ENCODE results near the gene C4B. TPM values are rescaled to one million over a fixed set of nuclear protein-coding genes. Genes with fewer than 3 reads are reported as not detected.
A peak's percentile ranks its signal among the peaks of the same experiment; 100 is the strongest.
"Not testable (repeated sequence)": the region's sequence is repeated elsewhere in the genome, so short reads cannot be mapped to it uniquely, and the experiment has no call there.

C4B gene
- total RNA-seq, 1 experiment from 2014 or later: 8.8 TPM

DNA sequence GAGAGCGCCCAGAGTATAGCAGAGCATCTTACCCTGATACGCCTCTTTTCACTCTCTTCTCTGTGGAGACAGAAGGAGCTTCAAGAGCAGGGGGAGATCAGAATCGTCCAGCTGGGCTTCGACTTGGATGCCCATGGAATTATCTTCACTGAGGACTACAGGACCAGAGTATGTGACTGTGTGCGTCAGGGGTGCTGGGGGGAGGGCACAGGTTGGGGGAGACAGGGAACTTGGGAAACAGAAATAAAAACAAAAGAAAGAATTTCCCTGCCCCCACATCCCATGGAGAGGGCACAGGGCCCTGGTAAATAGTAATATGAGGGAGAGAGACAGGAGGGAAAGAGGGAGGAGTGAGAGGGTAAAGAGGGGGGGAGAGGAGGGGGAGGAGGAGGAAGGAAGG is 35.8 kb upstream of the C4B start:
- POLR2A ChIA-PET: no interaction called here
- Histone ChIP-seq H3K4me1 (ENCODE audit: control insufficient read depth, insufficient read depth, low read length) (no peaks in the 10 kb centered on the region), H3K36me3 (ENCODE audit: control insufficient read depth, insufficient read depth, low read length) (no peaks in the 10 kb centered on the region; the same call in 1 of the 2 replicates), H3K4me3 (ENCODE audit: low read depth in 2 of 2, low read length in 2 of 2) (no peak overlapping the region), H3K27me3 (ENCODE audit: control insufficient read depth, insufficient read depth, low read length) (no peaks in the 10 kb centered on the region), H3K27ac (ENCODE audit: low read length) (no peak overlapping the region), H3K9me3 (ENCODE audit: control insufficient read depth, insufficient read depth, low read depth, low read length) (no peaks in the 10 kb centered on the region)
- intact Hi-C loops (cut with micrococcal nuclease; ENCODE audit: unreplicated experiment) (no loop called here), in situ Hi-C loops (cut with HindIII; ENCODE audit: low pct_unique_long_range_greater_than_20kb, low sequenced_read_pairs) (no loop called here)
- CTCF ChIA-PET: no interaction called here
- DNase-seq (ENCODE audit: low read depth, low spot score) (no peak), ATAC-seq (no peak)
- no TSS peak for BruUV-seq (replicated peaks)
- TF ChIP-seq, protein P1, sequence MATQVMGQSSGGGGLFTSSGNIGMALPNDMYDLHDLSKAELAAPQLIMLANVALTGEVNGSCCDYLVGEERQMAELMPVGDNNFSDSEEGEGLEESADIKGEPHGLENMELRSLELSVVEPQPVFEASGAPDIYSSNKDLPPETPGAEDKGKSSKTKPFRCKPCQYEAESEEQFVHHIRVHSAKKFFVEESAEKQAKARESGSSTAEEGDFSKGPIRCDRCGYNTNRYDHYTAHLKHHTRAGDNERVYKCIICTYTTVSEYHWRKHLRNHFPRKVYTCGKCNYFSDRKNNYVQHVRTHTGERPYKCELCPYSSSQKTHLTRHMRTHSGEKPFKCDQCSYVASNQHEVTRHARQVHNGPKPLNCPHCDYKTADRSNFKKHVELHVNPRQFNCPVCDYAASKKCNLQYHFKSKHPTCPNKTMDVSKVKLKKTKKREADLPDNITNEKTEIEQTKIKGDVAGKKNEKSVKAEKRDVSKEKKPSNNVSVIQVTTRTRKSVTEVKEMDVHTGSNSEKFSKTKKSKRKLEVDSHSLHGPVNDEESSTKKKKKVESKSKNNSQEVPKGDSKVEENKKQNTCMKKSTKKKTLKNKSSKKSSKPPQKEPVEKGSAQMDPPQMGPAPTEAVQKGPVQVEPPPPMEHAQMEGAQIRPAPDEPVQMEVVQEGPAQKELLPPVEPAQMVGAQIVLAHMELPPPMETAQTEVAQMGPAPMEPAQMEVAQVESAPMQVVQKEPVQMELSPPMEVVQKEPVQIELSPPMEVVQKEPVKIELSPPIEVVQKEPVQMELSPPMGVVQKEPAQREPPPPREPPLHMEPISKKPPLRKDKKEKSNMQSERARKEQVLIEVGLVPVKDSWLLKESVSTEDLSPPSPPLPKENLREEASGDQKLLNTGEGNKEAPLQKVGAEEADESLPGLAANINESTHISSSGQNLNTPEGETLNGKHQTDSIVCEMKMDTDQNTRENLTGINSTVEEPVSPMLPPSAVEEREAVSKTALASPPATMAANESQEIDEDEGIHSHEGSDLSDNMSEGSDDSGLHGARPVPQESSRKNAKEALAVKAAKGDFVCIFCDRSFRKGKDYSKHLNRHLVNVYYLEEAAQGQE (IDR thresholded peaks at IDR 0.05; ENCODE audit: insufficient read depth in 1 of 2, low read depth in 2 of 2, low read length in 1 of 2): no peak
- TF ChIP-seq TCF7L2 (IDR thresholded peaks at IDR 0.05; ENCODE audit: low read depth, low read length): no peak

- in situ Hi-C loops (cut with HindIII; ENCODE audit: low pct_unique_long_range_greater_than_20kb, low sequenced_read_pairs) (no loop called here), intact Hi-C loops (cut with micrococcal nuclease; ENCODE audit: unreplicated experiment) (no loop called here)
- ChIA-PET CTCF (no interaction called here), POLR2A (no interaction called here)
- TSS peak; percentile 58 for BruUV-seq (replicated peaks)
- Histone ChIP-seq H3K4me3 (ENCODE audit: low read depth in 2 of 2, low read length in 2 of 2) (no peak overlapping the region), H3K9me3 (ENCODE audit: control insufficient read depth, insufficient read depth, low read depth, low read length) (no peaks in the 10 kb centered on the region), H3K27me3 (ENCODE audit: control insufficient read depth, insufficient read depth, low read length) (no peaks in the 10 kb centered on the region), H3K27ac (ENCODE audit: low read length) (no peak overlapping the region), H3K36me3 (ENCODE audit: control insufficient read depth, insufficient read depth, low read length) (no peaks in the 10 kb centered on the region; the same call in 1 of the 2 replicates), H3K4me1 (ENCODE audit: control insufficient read depth, insufficient read depth, low read length) (no peaks in the 10 kb centered on the region)
- TF ChIP-seq SIN3A (IDR thresholded peaks at IDR 0.05; ENCODE audit: borderline replicate concordance, insufficient read depth, low read depth, low read length): no peak
- no peak for TF ChIP-seq POLR2AphosphoS5 (IDR thresholded peaks at IDR 0.05; ENCODE audit: low read depth, low read length)
- TF ChIP-seq, protein P2, sequence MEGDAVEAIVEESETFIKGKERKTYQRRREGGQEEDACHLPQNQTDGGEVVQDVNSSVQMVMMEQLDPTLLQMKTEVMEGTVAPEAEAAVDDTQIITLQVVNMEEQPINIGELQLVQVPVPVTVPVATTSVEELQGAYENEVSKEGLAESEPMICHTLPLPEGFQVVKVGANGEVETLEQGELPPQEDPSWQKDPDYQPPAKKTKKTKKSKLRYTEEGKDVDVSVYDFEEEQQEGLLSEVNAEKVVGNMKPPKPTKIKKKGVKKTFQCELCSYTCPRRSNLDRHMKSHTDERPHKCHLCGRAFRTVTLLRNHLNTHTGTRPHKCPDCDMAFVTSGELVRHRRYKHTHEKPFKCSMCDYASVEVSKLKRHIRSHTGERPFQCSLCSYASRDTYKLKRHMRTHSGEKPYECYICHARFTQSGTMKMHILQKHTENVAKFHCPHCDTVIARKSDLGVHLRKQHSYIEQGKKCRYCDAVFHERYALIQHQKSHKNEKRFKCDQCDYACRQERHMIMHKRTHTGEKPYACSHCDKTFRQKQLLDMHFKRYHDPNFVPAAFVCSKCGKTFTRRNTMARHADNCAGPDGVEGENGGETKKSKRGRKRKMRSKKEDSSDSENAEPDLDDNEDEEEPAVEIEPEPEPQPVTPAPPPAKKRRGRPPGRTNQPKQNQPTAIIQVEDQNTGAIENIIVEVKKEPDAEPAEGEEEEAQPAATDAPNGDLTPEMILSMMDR (IDR thresholded peaks at IDR 0.05): no peak
- TF ChIP-seq TCF7L2 (IDR thresholded peaks at IDR 0.05; ENCODE audit: low read depth, low read length): no peak
- TF ChIP-seq, protein P1 (IDR thresholded peaks at IDR 0.05; ENCODE audit: insufficient read depth in 1 of 2, low read depth in 2 of 2, low read length in 1 of 2): no peak
- ATAC-seq (no peak), DNase-seq (ENCODE audit: low read depth, low spot score) (no peak)
Measured at GRCh38 chr6:31979238-31979898, 35.2 kb upstream of the C4B start.

DNA sequence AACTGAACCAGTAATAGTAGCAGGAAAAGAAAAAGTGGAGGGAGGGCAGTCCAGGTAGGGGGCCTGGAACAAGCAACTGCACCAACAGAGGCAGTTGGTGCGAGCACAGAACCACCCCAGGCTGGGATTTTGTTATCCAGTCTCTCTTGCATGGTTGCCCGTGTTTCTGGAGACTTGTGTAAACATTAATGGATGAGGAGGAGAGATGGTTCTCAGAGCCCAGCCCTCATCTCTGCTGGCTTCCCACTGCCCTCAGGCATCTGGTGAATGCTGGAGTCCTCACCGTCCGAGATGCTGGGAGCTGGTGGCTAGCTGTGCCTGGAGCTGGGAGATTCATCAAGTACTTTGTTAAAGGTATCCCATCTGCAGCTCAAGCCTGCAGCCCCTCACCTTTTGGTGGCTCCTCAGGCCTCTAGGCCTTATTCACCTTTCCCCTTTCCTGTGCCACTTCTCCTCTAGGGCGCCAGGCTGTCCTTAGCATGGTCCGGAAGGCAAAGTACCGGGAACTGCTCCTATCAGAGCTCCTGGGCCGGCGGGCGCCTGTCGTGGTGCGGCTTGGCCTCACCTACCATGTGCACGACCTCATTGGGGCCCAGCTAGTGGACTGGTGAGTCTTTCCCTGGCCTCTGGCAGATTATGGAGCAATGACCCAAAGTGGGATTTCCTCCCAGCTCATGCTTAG is 34.3 kb upstream of the C4B start:
- ATAC-seq; POLR2A ChIA-PET; DNase-seq (ENCODE audit: low read depth, low spot score); H3K9me3 ChIP-seq (ENCODE audit: control insufficient read depth, insufficient read depth, low read depth, low read length); H3K27me3 ChIP-seq (ENCODE audit: control insufficient read depth, insufficient read depth, low read length); in situ Hi-C loops (cut with HindIII; ENCODE audit: low pct_unique_long_range_greater_than_20kb, low sequenced_read_pairs); H3K4me3 ChIP-seq (ENCODE audit: low read depth in 2 of 2, low read length in 2 of 2); H3K4me1 ChIP-seq (ENCODE audit: control insufficient read depth, insufficient read depth, low read length); BruUV-seq (replicated peaks); intact Hi-C loops (cut with micrococcal nuclease; ENCODE audit: unreplicated experiment); H3K36me3 ChIP-seq (ENCODE audit: control insufficient read depth, insufficient read depth, low read length); H3K27ac ChIP-seq (ENCODE audit: low read length): not testable (repeated sequence)
- CTCF ChIA-PET: interaction anchor here (0.6 kb wide), 1 partner anchor 455 kb away, joined by 8 read pairs; no protein-coding TSS in a partner anchor

DNA sequence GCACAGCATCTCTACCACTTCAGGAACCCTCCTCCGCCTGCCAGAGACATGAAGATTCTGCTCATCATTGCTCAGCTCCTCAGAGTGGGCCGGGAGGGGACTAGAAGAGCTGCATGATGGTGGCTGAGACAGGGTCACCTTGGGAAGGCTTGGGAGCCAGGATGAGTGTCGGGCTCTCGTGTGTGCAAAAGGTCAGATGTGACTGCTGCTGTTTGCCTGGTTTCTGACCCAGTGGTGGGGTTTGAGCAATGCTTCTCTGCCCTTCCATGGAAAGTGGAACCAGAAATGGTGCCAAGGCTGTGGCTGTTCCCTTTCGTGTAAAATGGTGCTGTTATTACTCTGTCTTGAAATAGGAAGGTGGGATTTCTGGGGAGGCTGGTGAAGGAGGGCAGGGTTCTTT is 33.6 kb upstream of the C4B start:
- POLR2A ChIA-PET; intact Hi-C loops (cut with micrococcal nuclease; ENCODE audit: unreplicated experiment); H3K4me3 ChIP-seq (ENCODE audit: low read depth in 2 of 2, low read length in 2 of 2); CTCF ChIA-PET; DNase-seq (ENCODE audit: low read depth, low spot score); in situ Hi-C loops (cut with HindIII; ENCODE audit: low pct_unique_long_range_greater_than_20kb, low sequenced_read_pairs); H3K27ac ChIP-seq (ENCODE audit: low read length); H3K4me1 ChIP-seq (ENCODE audit: control insufficient read depth, insufficient read depth, low read length); ATAC-seq; H3K36me3 ChIP-seq (ENCODE audit: control insufficient read depth, insufficient read depth, low read length); H3K9me3 ChIP-seq (ENCODE audit: control insufficient read depth, insufficient read depth, low read depth, low read length); BruUV-seq (replicated peaks); H3K27me3 ChIP-seq (ENCODE audit: control insufficient read depth, insufficient read depth, low read length): not testable (repeated sequence)
